Measurements from ENCODE around the gene TEX55.

GRCh38 chr3:119176778-119177177 is 30.8 kb downstream of the TEX55 start:
- TF ChIP-seq, protein P1, sequence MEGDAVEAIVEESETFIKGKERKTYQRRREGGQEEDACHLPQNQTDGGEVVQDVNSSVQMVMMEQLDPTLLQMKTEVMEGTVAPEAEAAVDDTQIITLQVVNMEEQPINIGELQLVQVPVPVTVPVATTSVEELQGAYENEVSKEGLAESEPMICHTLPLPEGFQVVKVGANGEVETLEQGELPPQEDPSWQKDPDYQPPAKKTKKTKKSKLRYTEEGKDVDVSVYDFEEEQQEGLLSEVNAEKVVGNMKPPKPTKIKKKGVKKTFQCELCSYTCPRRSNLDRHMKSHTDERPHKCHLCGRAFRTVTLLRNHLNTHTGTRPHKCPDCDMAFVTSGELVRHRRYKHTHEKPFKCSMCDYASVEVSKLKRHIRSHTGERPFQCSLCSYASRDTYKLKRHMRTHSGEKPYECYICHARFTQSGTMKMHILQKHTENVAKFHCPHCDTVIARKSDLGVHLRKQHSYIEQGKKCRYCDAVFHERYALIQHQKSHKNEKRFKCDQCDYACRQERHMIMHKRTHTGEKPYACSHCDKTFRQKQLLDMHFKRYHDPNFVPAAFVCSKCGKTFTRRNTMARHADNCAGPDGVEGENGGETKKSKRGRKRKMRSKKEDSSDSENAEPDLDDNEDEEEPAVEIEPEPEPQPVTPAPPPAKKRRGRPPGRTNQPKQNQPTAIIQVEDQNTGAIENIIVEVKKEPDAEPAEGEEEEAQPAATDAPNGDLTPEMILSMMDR (IDR thresholded peaks at IDR 0.05) = no peak
- no peak for TF ChIP-seq POLR2A (IDR thresholded peaks at IDR 0.05)
- no peak for TF ChIP-seq POLR2AphosphoS5 (IDR thresholded peaks at IDR 0.05)
